HG02884 (cell line): ENCODE results near the gene RNF168.
"Not testable (repeated sequence)": the region's sequence is repeated elsewhere in the genome, so short reads cannot be mapped to it uniquely, and the experiment has no call there.

Experiments used
- ATAC-seq: cut with Tn5 transposase; IDR thresholded peaks from one replicate; pipeline ENCODE4 v1.9.1; 2021; ENCODE audit warnings: mild to moderate bottlenecking, moderate library complexity; ENCODE audit not compliant: unreplicated experiment

The RNF168 gene

GRCh38 chr3:196503196-196504076 is at the start of gene RNF168:
Gene RNF168, minus strand, starts transcription at chr3:196503768. Its CDS starts 595 bp downstream, at chr3:196503173.
- ATAC-seq: peak; percentile 82

GRCh38 chr3:196552253-196552652 is 48.7 kb upstream of the RNF168 start:
- ATAC-seq: no peak

- not testable (repeated sequence) for ATAC-seq
Measured at GRCh38 chr3:196550172-196550571, 46.6 kb upstream of the RNF168 start.

- not testable (repeated sequence) for ATAC-seq
Measured at GRCh38 chr3:196549312-196549711, 45.7 kb upstream of the RNF168 start.

- no peak for ATAC-seq
Measured at GRCh38 chr3:196547067-196547466, 43.5 kb upstream of the RNF168 start.

- no peak for ATAC-seq
Measured at GRCh38 chr3:196546537-196546936, 43.0 kb upstream of the RNF168 start.

- no peak for ATAC-seq
Measured at GRCh38 chr3:196544491-196544992, 41.0 kb upstream of the RNF168 start.

GRCh38 chr3:196541684-196542445 is 38.3 kb upstream of the RNF168 start:
- ATAC-seq: no peak

- no peak for ATAC-seq
Measured at GRCh38 chr3:196537319-196537984, 33.9 kb upstream of the RNF168 start.

- no peak for ATAC-seq
Measured at GRCh38 chr3:196533260-196533681, 29.7 kb upstream of the RNF168 start.

GRCh38 chr3:196531418-196531817 is 27.9 kb upstream of the RNF168 start:
- ATAC-seq: no peak

- peak; percentile 64 for ATAC-seq
Measured at GRCh38 chr3:196528639-196529233, 25.2 kb upstream of the RNF168 start.

GRCh38 chr3:196525141-196525540 is 21.6 kb upstream of the RNF168 start:
- ATAC-seq: no peak

- ATAC-seq: no peak
Measured at GRCh38 chr3:196524527-196524926, 21.0 kb upstream of the RNF168 start.

GRCh38 chr3:196523841-196524240 is 20.3 kb upstream of the RNF168 start:
- no peak for ATAC-seq

- not testable (repeated sequence) for ATAC-seq
Measured at GRCh38 chr3:196521291-196521690, 17.7 kb upstream of the RNF168 start.

GRCh38 chr3:196519718-196520082 is 16.1 kb upstream of the RNF168 start:
- ATAC-seq: no peak

- ATAC-seq: no peak
Measured at GRCh38 chr3:196518966-196519717, 15.6 kb upstream of the RNF168 start.

- no peak for ATAC-seq
Measured at GRCh38 chr3:196517919-196518318, 14.4 kb upstream of the RNF168 start.

GRCh38 chr3:196517162-196517800 is 13.7 kb upstream of the RNF168 start:
- ATAC-seq: no peak
